Skeletal muscle cell (primary cell): ENCODE measurements around the gene FUBP3.

ENCODE experiments used
- DNase-seq: peaks from one replicate; pipeline ENCODE4 v3.0.0-alpha.2; 2010; ENCODE audit warnings: low read depth
- H3K4me3 ChIP-seq: 2 replicates; pipeline ENCODE4 v1.5.1; 2011; ENCODE audit warnings: low read depth, mild to moderate bottlenecking, control low read depth, low read length, moderate library complexity

Gene FUBP3

GRCh38 chr9:130578865-130579737 lies at the start of gene FUBP3:
Gene FUBP3, plus strand, starts transcription at chr9:130579577. Its CDS starts 104 bp downstream, at chr9:130579681.
- peak within 1 kb of the TSS; percentile 89 for H3K4me3 ChIP-seq
- DNase-seq = peak; percentile 69

- DNase-seq = no peak
- H3K4me3 ChIP-seq = no peak overlapping the region
Observed at GRCh38 chr9:130530938-130531337, 48.4 kb upstream of the FUBP3 start.

- DNase-seq = no peak
- H3K4me3 ChIP-seq = no peak overlapping the region
Observed at GRCh38 chr9:130531670-130532069, 47.7 kb upstream of the FUBP3 start.

GRCh38 chr9:130532426-130533080 lies 46.8 kb upstream of the FUBP3 start:
- H3K4me3 ChIP-seq = no peak overlapping the region
- no peak for DNase-seq

- DNase-seq = no peak
- peak overlapping the region; percentile 34 for H3K4me3 ChIP-seq
Observed at GRCh38 chr9:130535818-130536521, 43.4 kb upstream of the FUBP3 start.

GRCh38 chr9:130536701-130537107 lies 42.7 kb upstream of the FUBP3 start:
- H3K4me3 ChIP-seq = no peak overlapping the region
- no peak for DNase-seq

GRCh38 chr9:130537346-130538050 lies 41.9 kb upstream of the FUBP3 start:
- no peak overlapping the region for H3K4me3 ChIP-seq
- no peak for DNase-seq

- H3K4me3 ChIP-seq = no peak overlapping the region
Observed at GRCh38 chr9:130539420-130540223, 39.8 kb upstream of the FUBP3 start.

GRCh38 chr9:130541533-130541932 lies 37.8 kb upstream of the FUBP3 start:
- H3K4me3 ChIP-seq = no peak overlapping the region
- DNase-seq = no peak

More at GRCh38 chr9:130539420-130540223, 39.8 kb upstream of the FUBP3 start:
- DNase-seq = peak; percentile 40

GRCh38 chr9:130542038-130542437 lies 37.3 kb upstream of the FUBP3 start:
- no peak for DNase-seq
- H3K4me3 ChIP-seq = no peak overlapping the region

- DNase-seq = no peak
Observed at GRCh38 chr9:130542457-130543228, 36.7 kb upstream of the FUBP3 start.

GRCh38 chr9:130543368-130543767 lies 36.0 kb upstream of the FUBP3 start:
- H3K4me3 ChIP-seq = no peak overlapping the region

More at GRCh38 chr9:130542457-130543228, 36.7 kb upstream of the FUBP3 start:
- H3K4me3 ChIP-seq = no peak overlapping the region

GRCh38 chr9:130543859-130544258 lies 35.5 kb upstream of the FUBP3 start:
- no peak overlapping the region for H3K4me3 ChIP-seq
- no peak for DNase-seq

More at GRCh38 chr9:130543368-130543767, 36.0 kb upstream of the FUBP3 start:
- no peak for DNase-seq

- H3K4me3 ChIP-seq = no peak overlapping the region
- no peak for DNase-seq
Observed at GRCh38 chr9:130544364-130544763, 35.0 kb upstream of the FUBP3 start.

GRCh38 chr9:130548103-130548502 lies 31.3 kb upstream of the FUBP3 start:
- H3K4me3 ChIP-seq = no peak overlapping the region
- no peak for DNase-seq

GRCh38 chr9:130549093-130549735 lies 30.2 kb upstream of the FUBP3 start:
- DNase-seq = no peak

GRCh38 chr9:130554606-130555005 lies 24.8 kb upstream of the FUBP3 start:
- DNase-seq = no peak

More at GRCh38 chr9:130549093-130549735, 30.2 kb upstream of the FUBP3 start:
- H3K4me3 ChIP-seq = no peak overlapping the region

More at GRCh38 chr9:130554606-130555005, 24.8 kb upstream of the FUBP3 start:
- H3K4me3 ChIP-seq = no peak overlapping the region
